Colonic mucosa (tissue), 4 donors: Measurements from ENCODE around the gene LCE3E. TPM values are rescaled to one million over a fixed set of nuclear protein-coding genes. Genes with fewer than 3 reads are reported as not detected.

Experiments
- DNase-seq: peaks from one replicate; pipeline ENCODE4 v3.0.0-alpha.2; 2020
- H3K27ac ChIP-seq: fragments of 200-600 bp; one replicate; pipeline ENCODE4 v1.8.0; 2021
- H3K27me3 ChIP-seq: fragments of 200-600 bp; one replicate; pipeline ENCODE4 v1.8.0; 2021
- H3K36me3 ChIP-seq: fragments of 200-600 bp; one replicate; pipeline ENCODE4 v1.8.0; 2021
- H3K4me1 ChIP-seq: fragments of 200-600 bp; one replicate; pipeline ENCODE4 v1.8.0; 2021; ENCODE audit warnings: mild to moderate bottlenecking
- H3K4me3 ChIP-seq: fragments of 200-600 bp; one replicate; pipeline ENCODE4 v1.8.0; 2021
- H3K9ac ChIP-seq, 2 donors: one replicate each; pipeline ENCODE4 v1.7.0; 2013; ENCODE audit warnings: control low read depth in 2 of 2, low read depth in 2 of 2, low read length in 2 of 2
- H3K9me3 ChIP-seq: fragments of 200-600 bp; one replicate; pipeline ENCODE4 v1.8.0; 2021
- intact Hi-C: fragments of 100-400 bp; cut with DNase I; formaldehyde crosslinking; loops from one replicate; pipeline ENCODE4 v1.14.1; 2022
- total RNA-seq, 2 donors: library from RNA; stranded (reverse); fragmentation: NEBNext Ultra II Directional in 1 of 2; extraction: Animal tissue kit (Norgen Biotek cat#: 25700) in 1 of 2; gene quantifications; one replicate each; pipeline ENCODE4 v1.2.1, GENCODE V29; 2021
- TF ChIP-seq, protein P1 (sequence below): fragments of 200-600 bp; IDR thresholded peaks from one replicate; pipeline ENCODE4 v1.8.0; 2022; ENCODE audit warnings: antibody characterized with exemption, mild to moderate bottlenecking
- donor health status: healthy.
- donor health status: DM: no; HTN: no; CAD: no.
- donor health status: DM: no; HTN: no; CAD: no.

The LCE3E gene, protein sequence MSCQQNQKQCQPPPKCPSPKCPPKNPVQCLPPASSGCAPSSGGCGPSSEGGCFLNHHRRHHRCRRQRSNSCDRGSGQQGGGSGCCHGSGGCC
- not detected for total RNA-seq

DNA sequence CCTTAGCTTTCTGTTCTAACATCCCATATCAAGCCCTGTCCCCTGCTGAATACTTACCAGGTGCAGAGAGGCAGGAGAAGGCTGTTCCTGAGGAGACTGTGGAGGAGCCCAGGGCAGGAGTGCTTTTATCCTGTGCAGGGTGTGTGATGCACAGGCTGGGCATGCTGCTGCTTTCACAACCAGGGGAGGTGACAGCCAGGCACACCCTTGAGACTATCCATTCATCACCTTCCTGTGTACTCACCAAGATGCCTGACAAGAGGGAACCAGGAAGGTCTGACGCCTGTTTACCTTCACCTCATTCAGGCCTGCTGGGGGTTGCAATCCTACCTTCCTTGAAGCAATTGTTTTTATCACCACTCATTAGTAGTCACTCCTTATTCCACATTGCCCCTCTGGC is at the start of gene LCE3E:
LCE3E (minus strand) TSS at position 100 of the 400 bp plus-strand sequence. CDS start 572 bp downstream, outside the sequence.
- DNase-seq = no peak
- intact Hi-C loops = no loop called here
- Histone ChIP-seq H3K27ac (no peak within 1 kb of the TSS), H3K4me3 (no peak within 1 kb of the TSS), H3K9ac (no peak within 1 kb of the TSS), H3K4me1 (no peaks in the 10 kb centered on the region), H3K27me3 (no peaks in the 10 kb centered on the region), H3K9me3 (no peaks in the 10 kb centered on the region), H3K36me3 (no peaks in the 10 kb centered on the region)
- TF ChIP-seq, protein P1, sequence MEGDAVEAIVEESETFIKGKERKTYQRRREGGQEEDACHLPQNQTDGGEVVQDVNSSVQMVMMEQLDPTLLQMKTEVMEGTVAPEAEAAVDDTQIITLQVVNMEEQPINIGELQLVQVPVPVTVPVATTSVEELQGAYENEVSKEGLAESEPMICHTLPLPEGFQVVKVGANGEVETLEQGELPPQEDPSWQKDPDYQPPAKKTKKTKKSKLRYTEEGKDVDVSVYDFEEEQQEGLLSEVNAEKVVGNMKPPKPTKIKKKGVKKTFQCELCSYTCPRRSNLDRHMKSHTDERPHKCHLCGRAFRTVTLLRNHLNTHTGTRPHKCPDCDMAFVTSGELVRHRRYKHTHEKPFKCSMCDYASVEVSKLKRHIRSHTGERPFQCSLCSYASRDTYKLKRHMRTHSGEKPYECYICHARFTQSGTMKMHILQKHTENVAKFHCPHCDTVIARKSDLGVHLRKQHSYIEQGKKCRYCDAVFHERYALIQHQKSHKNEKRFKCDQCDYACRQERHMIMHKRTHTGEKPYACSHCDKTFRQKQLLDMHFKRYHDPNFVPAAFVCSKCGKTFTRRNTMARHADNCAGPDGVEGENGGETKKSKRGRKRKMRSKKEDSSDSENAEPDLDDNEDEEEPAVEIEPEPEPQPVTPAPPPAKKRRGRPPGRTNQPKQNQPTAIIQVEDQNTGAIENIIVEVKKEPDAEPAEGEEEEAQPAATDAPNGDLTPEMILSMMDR = no peak

DNA sequence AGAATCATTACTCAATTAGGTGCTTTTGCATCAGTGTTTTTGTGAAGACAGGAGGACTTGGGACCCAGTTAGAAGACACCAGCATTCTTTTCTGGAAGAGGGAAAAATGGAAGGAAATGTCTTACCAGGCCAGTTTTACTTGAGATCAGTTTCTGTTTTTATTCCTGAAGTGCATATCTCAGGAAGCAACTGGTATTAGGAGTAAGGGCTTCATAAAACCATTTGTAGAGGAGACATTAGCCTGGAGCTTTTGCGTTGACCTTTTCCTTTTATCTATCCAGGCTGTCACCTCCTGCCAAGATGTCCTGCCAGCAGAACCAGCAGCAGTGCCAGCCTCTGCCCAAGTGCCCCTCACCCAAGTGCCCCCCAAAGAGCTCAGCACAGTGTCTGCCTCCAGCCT is 46.9 kb upstream of the LCE3E start, which contains the start of gene LCE3B:
LCE3B (plus strand) TSS at position 301 of the 400 bp plus-strand sequence; CDS start at position 301, 0 bp downstream.
- no peak for DNase-seq
- intact Hi-C loops = no loop called here
- TF ChIP-seq, protein P1 = no peak
- H3K9me3 ChIP-seq = no peaks in the 10 kb centered on the region
- H3K4me1 ChIP-seq = no peaks in the 10 kb centered on the region
- no peaks in the 10 kb centered on the region for H3K36me3 ChIP-seq
- H3K27me3 ChIP-seq = no peaks in the 10 kb centered on the region
- H3K27ac ChIP-seq = no peak within 1 kb of the TSS
- no peak within 1 kb of the TSS for H3K9ac ChIP-seq
- no peak within 1 kb of the TSS for H3K4me3 ChIP-seq

DNA sequence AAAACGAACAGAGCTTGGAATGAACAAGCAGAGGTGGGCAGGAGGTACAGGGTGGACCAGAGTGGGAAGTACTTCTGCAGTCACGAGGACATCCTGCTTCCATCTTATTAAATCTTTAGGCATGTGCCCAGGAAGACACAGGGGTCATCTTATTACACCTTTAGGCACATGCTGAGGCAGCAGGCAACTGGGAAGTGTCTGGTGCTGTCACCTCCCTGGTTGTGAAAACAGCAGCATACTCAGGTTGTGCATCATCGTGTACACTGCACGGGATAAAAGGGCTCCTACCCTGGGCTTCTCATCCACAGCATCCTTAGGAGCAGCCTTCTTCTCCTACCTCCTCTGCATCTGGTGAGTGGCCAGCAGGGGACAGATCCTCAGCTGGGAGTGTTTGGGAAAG is 33.4 kb upstream of the LCE3E start, which contains the start of gene LCE3C:
LCE3C (plus strand) TSS at position 301 of the 400 bp plus-strand sequence. CDS start 498 bp downstream, outside the sequence.
- intact Hi-C loops = no loop called here
- Histone ChIP-seq H3K4me1 (no peaks in the 10 kb centered on the region), H3K4me3 (no peak within 1 kb of the TSS), H3K27ac (no peak within 1 kb of the TSS), H3K9me3 (no peaks in the 10 kb centered on the region), H3K9ac (no peak within 1 kb of the TSS), H3K27me3 (no peaks in the 10 kb centered on the region), H3K36me3 (no peaks in the 10 kb centered on the region)
- TF ChIP-seq, protein P1 = no peak
- no peak for DNase-seq

DNA sequence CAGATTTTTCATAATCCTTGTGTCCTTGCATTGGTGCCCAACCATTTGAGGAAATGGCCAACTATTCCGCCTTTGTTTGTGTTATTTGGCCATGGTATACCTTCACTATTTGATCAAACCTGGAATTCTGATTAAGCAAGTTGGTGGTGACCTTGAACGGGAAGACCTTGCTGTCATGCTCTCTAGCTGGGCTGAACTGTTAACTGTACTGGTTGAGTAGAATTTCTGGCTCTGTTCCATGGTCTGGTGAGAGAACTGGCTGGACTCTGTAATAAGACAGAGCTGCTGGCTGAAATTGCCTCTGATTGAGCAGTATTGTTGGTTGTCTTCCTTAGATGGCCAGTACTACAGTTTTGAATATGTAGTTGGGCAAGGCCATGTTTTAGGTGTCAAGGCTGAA is 30.4 kb upstream of the LCE3E start:
- H3K9me3 ChIP-seq = no peaks in the 10 kb centered on the region
- no peaks in the 10 kb centered on the region for H3K36me3 ChIP-seq
- no peaks in the 10 kb centered on the region for H3K4me1 ChIP-seq
- no peaks in the 10 kb centered on the region for H3K27me3 ChIP-seq
- H3K9ac ChIP-seq = no peak overlapping the region
- no peak overlapping the region for H3K27ac ChIP-seq
- no peak overlapping the region for H3K4me3 ChIP-seq
- no peak for DNase-seq
- intact Hi-C loops = no loop called here
- TF ChIP-seq, protein P1 = no peak

DNA sequence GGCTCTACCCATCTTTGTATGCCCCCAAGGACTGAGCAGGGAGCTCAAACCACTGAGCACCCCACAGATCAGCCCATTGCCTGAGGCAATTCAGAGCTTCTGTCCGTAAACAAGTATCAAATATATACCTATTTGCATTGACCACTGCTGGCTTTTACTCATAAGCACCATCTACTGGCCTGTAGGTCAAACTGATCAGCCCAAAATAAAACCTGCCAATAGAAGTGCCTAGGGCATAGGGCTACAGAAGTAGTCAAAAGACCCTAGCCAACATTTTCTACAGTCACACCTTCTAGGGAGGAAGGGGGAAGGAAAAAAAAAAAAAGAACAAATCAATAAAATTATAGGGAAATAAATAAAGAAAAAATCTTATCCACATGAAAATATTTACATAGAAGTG is 19.0 kb upstream of the LCE3E start:
- no peaks in the 10 kb centered on the region for H3K9me3 ChIP-seq

More for the DNA sequence above, 19.0 kb upstream of the LCE3E start:
- Histone ChIP-seq H3K27ac (no peak overlapping the region), H3K9ac (no peak overlapping the region), H3K27me3 (no peaks in the 10 kb centered on the region), H3K4me3 (no peak overlapping the region), H3K36me3 (no peaks in the 10 kb centered on the region), H3K4me1 (no peaks in the 10 kb centered on the region)
- DNase-seq = no peak
- TF ChIP-seq, protein P1 = no peak
- intact Hi-C loops = no loop called here
